HEK293T (cell line): Measurements from ENCODE around the gene GTF3C5.

Experiments used
- ARNT ChIP-seq: fragments of 450-650 bp; IDR thresholded peaks from 2 replicates; pipeline ENCODE4 v1.6.1; 2017; ENCODE audit warnings: mild to moderate bottlenecking
- BHLHE40 ChIP-seq: fragments of 450-650 bp; IDR thresholded peaks from 2 replicates; pipeline ENCODE4 v1.6.1; 2016; ENCODE audit warnings: mild to moderate bottlenecking, moderate library complexity, borderline replicate concordance
- CTBP1 ChIP-seq: fragments of 450-650 bp; IDR thresholded peaks from 2 replicates; pipeline ENCODE4 v1.6.1; 2016; ENCODE audit warnings: borderline replicate concordance
- FOXA1 ChIP-seq: fragments of 450-650 bp; IDR thresholded peaks from 2 replicates; pipeline ENCODE4 v1.6.1; 2016; ENCODE audit warnings: mild to moderate bottlenecking
- FOXK2 ChIP-seq: fragments of 450-650 bp; IDR thresholded peaks from 2 replicates; pipeline ENCODE4 v1.6.1; 2016; ENCODE audit warnings: mild to moderate bottlenecking
- HDGF ChIP-seq: fragments of 450-650 bp; IDR thresholded peaks from 2 replicates; pipeline ENCODE4 v1.6.1; 2017; ENCODE audit warnings: antibody characterized with exemption, borderline replicate concordance
- L3MBTL2 ChIP-seq: fragments of 450-650 bp; conservative IDR thresholded peaks from 2 replicates; pipeline ENCODE4 v1.6.1; 2016; ENCODE audit warnings: mild to moderate bottlenecking
- LEF1 ChIP-seq: fragments of 450-650 bp; IDR thresholded peaks from 2 replicates; pipeline ENCODE4 v1.6.1; 2017; ENCODE audit warnings: mild to moderate bottlenecking, borderline replicate concordance
- SP1 ChIP-seq: fragments of 450-650 bp; IDR thresholded peaks from 2 replicates; pipeline ENCODE4 v1.6.1; 2017
- SUZ12 ChIP-seq: fragments of 450-650 bp; IDR thresholded peaks from 2 replicates; pipeline ENCODE4 v1.6.1; 2016; ENCODE audit warnings: mild to moderate bottlenecking

- no peak for TF ChIP-seq FOXK2
- no peak for TF ChIP-seq BHLHE40
- no peak for TF ChIP-seq SP1
- TF ChIP-seq HDGF = no peak
- TF ChIP-seq FOXA1 = no peak
- no peak for TF ChIP-seq CTBP1
- no peak for TF ChIP-seq L3MBTL2
- TF ChIP-seq SUZ12 = no peak
- TF ChIP-seq ARNT = no peak
- no peak for TF ChIP-seq LEF1
Observed at GRCh38 chr9:133090187-133090586, 59.4 kb downstream of the GTF3C5 start.
